GM18873 (cell line): ENCODE data around the gene GRM5.
"Not testable (repeated sequence)": the region's sequence is repeated elsewhere in the genome, so short reads cannot be mapped to it uniquely, and the experiment has no call there.

ENCODE experiments used
- ATAC-seq: cut with Tn5 transposase; IDR thresholded peaks from one replicate; pipeline ENCODE4 v1.9.1; 2021; ENCODE audit warnings: mild to moderate bottlenecking, moderate library complexity, moderate number of reproducible peaks; ENCODE audit not compliant: unreplicated experiment, low FRiP score

GRM5 gene

DNA sequence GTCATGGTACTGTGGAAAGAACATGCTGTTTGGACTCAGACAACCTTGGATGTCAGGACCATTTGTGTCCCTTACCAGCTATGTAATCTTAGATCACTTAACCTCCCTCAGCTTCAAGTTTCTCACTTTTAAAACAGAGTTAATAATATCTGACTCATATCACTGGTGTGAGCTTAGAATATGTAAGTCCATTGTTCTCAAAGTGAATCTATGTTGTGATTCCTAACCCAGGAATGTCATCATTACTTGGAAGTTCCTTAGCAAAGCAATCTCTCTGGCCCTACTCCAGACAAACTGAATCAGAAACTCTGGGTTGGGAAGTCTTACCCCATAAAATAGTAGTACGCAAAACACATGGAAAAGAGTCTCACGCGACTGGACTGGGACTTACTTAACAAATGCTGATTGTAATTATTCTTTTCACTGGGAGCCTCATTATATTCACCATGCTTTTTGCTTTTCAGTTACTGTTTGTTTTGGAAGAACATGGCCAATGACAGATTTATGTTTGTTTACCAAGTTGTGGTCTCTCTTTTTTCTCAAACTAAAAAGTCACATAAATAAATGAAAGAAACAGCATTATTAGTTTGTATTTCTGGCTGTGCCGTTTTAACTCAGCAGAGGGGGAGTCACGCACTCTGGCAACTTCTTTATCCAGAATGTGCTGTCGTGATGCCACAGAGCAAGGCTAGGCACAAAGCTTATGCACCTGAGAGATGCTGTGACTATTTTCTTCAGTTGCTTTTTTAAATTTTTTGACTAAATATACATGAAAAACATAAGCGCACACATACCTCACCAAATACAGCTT is 510.6 kb downstream of the GRM5 start:
- no peak for ATAC-seq

DNA sequence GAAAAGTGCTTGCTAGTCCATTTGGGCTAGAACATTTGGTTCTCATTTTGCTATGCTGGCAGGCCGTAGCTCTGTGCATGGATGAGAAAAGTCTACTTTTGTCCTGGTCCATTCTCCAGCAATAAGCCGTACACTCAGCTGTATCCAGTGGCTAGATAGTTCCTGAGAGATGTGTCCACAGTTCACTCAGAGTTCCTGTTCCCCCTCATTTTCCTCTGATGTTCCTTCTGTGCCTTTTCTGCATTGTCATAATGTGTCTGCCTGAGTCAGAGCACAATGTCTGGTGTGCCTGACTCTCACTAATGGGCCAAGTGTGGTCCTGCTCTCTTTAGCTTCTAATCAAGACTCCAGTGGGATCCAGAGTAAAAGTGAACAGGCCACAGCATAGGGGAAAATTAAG is 512.6 kb downstream of the GRM5 start:
- ATAC-seq, result no peak

DNA sequence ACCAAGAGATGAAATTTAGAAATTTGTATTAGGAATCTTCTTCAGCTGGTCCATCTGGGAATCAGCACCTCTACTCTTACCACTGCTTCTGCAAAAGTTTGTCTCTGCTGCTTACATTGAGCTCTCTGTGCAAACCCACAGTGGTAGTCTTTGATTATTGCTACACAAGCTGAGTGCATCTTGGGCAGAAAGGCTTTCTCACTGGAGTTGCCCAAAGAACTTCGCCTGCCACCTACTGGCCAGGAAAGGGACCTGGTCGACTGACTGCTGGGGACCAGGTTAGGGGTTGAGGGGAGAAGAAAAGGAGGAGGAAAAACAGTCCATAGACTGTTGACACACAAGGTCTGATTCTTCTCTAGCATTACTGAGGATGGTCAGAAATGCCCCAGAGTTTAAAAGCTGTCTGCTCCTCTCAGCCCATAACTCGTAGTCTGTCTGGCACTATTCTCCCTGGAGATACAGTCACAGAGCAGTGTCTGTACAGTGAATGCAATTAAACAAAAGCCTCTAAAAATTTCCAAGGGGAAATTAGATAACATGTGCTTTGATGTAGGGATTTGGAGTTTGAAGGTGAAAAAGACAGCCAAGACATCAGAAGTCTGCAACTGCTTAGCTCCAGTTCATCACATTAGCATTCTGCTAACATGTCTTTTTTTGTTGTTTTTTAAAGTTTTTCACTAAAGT is 513.3 kb downstream of the GRM5 start:
- ATAC-seq, result peak; percentile 73

DNA sequence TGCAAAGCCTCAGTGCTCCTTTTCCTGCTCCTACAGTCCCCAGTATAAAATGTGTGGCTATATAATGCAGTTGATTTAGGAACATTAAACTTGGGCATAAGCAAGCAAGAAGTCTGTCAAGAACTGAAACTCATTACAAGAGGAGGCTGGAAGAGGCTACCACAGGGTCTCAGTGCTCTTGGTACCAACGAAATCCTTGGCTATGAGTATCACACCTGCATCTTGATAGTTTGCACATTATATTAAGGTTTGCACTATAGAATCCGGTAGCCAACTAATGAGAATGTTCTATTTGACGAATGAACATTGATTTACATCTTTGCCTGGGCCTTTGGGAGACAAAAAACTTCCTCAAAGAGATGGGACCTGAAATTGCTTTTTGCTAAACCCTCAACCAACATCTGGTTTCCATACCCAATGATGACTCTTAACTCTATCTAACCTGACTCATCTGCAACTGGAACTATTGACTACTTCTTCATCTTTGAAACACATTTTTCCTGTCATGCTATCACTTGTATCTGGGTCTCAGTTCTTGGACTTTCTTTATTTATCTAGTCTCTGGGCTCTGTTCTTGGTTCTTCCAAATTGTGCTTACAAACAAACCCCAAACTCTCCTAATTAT is 521.0 kb downstream of the GRM5 start:
- ATAC-seq, result no peak

DNA sequence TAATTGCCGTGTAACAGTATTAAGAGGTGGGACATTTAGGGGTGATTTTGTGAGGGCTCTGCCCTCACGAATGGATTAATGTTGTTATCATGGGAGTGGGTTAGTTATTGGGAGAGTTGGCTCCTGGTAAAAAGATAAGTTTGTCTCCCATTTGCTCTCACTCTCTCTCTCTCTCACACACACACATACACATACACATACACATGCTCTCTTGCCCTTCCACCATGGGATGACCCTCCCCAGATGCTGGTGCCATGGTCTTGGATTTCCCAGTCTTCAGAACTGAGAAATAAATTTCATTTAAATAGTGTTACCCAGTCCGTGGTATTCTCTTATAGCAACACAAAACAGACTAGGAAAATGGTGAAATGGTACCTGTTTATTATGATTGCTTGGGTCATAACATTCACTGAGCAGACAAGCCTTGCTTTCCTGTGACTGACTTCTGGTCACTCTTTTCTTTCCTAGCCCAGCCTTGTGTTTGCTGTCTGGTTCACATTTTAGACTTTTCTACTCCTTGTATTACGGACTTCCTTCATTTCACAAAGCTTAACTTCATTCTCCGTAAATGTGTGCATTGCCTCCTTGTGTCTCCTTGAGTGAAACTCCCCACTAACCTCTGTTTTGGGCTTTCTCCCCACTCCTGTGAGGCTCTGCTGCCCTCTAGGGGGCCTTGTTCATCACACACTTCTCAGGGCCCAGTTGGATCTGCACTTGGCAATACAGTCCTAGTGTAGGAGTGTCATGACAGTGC is 521.7 kb downstream of the GRM5 start:
- peak; percentile 99 for ATAC-seq

DNA sequence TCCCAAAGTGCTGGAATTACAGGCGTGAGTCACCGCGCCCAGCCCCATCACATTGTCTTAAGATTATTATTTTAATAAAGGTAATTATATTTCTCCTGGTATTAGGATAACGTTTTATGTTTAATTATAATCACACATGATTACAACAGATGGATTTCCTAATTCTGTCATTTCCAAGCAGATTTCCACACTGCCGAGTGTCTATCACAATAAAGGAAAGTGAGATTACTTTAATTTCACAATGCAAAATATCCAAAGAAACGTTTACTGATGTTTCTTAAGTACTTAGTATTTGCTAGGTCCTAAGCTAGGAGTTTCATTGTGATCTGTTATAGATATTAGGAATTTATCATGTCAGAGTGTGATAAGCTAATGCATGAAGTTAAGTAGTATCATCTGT is 524.8 kb downstream of the GRM5 start:
- ATAC-seq, result no peak

DNA sequence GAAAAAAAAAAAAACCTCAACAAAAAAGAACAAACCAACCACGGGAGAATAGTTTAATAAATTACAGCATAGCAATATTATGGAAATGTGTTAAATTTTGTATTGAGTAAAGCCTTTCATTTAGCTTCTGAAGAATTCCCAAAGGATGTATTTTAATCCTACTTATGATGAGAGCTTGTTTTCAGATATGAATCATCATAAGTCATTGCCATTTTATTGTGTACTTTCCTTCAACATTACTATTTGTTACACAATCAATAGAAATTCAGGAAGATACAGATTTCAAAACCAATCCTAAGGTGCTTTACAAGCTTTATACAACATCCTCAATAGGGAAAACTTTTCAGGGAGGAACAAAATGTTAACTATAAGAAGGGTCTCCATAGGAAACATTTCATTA is 527.7 kb downstream of the GRM5 start:
- no peak for ATAC-seq

DNA sequence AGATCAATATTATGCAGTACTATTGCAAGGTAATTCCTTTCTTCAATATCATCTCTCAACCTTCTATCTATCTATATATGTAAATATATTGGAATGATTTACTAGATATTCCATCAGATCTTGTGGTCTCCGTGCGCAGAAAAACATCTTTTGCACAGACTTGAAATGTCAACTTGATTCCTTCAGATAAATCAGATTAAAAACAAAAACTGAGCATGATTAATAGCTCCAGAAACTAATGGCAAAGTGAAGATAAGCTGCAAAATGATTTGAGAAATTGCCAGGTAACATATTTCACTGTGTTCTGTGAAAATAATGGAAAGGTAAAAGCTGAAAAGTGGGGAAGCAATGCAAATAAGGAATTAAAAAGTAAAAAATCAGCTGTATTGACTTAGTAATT is 528.2 kb downstream of the GRM5 start:
- no peak for ATAC-seq

DNA sequence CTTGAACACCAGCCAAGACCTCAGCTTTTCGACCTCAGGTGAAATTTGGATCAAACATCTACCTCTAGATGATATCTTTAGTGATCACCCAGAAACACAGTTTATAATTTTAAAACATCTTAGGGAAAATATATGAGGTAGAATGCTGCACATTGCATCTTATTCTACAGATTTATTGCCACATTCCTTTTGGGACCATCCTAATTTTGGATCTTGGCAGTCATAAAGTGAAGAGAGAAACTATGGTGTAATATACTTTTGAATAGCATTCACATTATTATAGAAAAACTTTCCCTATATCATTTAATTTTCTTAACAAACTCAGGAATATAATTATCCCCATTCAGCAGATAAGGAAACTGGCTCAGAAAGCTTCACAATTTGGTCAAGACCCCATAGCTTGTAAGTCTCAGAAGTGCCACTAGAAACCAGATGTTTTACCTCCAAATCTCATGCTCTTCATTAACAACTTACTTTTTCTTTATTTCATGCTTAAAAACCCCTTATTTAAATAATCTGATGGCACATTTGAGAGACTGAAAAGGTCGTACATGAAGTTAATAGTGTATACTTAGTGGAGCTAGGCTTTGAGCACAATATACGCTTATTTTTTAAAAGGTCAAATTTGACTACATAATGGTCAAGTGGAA is 529.0 kb downstream of the GRM5 start:
- ATAC-seq, result no peak

DNA sequence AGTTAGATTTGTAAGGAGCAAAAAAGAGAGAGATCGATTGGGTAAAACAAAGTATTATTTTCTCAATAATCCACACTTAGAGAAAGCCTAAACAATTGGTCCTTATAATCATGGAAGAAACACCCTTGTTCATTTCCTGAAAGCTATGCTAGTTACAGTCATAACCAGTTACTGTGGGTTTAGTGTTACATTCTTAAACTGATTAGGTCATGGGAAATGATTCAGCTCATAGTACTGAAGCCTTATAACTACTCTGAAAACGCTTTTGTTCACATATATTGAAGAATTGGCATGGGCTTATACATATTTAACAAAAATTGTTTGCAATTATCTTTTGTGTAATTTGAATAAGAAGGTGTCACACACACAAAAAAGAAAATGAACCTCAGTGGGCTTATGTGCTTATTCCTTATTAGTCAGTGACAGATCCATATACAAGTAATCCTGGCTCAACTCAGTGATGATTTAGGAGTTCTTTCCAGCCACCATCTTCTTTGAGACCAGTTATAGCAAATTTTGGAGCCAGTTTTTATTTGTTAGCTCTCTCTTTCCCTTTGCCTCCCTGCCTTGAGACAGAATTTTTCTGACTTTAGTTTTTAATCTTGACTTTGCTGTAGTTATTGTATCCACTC is 529.8 kb downstream of the GRM5 start:
- ATAC-seq, result peak; percentile 71

DNA sequence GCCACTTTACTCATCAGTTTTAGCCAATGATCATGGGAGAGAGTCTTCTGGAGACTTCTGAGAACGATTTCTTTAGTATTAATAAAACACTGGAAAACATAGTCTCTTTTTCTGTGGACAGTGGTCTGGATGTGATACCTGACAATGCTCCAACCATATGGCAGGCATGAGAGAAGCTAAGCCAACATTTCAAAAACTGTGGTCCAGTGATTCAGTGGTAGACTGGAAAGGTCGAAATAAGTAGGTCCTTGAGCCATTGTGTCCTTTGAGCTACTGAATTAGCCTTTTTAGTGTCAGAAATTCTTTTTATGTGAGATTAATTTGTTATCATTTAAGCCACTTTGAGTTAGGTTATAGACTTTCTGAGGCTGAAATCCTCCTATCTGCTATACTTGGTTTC is 530.5 kb downstream of the GRM5 start:
- no peak for ATAC-seq

DNA sequence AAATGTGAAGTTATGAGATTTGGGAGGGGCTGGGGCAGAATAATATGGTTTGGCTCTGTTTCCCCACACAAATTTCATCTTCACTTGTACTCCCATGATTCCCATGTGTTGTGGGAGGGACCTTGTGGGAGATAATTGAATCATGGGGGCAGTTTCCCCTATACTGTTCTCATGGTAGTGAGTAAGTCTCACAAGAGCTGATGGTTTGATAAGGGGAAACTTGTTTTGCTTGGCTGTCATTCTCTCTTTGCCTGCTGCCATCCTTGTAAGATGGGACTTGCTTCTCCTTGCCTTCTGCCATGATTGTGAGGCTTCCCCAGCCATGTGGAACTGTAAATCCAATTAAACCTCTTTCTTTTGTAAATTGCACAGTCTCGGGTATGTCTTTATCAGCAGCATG is 531.1 kb downstream of the GRM5 start:
- ATAC-seq, result not testable (repeated sequence)

DNA sequence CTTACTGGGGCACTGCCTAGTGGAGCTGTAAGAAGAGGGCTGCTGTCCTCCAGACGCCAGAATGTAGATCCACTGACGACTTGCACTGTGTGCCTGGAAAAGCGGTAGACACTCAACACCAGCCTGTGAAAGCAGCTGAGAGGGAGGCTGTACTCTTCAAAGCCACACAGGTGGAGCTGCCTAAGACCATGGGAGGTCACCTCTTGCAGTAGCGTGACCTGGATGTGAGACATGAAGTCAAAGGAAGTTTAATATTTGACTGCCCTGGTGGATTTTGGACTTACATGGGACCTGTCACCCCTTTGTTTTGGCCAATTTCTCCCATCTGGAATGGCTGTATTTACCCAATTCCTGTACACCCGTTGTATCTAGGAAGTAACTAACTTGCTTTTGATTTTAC is 531.6 kb downstream of the GRM5 start:
- ATAC-seq, result no peak

DNA sequence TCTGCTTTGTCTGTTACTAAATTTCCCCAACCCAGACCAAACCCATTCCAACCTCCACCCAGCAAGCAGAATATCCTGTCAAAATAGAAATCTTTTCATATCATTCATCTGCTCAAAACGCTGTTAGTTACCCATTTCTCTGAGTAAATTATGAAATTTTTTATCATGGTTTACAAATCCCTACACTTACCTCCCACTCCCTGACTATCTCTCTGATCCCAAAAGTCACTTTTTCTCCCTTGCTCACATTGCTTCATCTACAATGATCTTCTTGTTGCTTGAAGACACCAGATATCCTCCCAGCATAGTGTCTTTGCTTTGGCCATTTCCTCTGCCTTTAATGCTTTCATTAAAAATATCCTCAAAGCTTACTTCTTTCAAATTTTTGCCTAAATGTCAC is 532.8 kb downstream of the GRM5 start:
- ATAC-seq, result no peak

DNA sequence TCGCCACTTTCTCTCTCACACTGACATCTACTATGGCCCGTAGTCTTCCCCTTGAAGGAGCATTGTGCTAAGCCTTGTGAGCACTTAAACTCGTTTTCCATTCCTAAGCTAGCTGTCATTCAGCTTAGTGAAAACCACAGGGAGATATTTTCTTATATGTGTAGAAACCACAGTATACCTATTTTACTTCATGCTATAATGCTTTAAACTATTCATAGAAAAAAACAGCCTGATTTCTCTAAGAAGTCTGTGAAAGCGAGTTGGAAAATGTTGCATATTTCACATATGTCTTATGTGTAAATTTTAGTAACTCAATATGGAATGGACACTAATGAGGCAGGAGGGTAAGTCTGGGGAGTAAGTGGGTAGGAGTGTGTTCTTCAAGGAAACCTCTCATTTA is 534.0 kb downstream of the GRM5 start:
- ATAC-seq, result no peak

DNA sequence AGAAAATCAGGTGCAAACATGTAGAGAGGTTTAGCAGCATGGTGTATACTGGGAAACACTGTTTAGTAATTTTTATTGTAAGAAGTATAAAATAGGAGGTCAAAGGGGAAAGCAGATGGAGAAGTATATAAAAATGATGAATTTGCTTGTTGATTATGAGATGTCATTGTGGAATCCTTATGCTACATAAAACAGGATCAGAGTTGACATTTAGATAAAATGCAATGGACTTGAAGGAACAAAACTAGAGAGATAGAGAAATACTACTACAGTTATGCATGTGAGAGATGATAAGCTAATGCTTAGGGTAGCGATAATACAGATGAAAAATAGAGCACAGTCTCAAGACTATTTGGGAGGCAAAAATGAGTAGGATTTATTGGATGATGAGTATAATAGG is 536.4 kb downstream of the GRM5 start:
- no peak for ATAC-seq

DNA sequence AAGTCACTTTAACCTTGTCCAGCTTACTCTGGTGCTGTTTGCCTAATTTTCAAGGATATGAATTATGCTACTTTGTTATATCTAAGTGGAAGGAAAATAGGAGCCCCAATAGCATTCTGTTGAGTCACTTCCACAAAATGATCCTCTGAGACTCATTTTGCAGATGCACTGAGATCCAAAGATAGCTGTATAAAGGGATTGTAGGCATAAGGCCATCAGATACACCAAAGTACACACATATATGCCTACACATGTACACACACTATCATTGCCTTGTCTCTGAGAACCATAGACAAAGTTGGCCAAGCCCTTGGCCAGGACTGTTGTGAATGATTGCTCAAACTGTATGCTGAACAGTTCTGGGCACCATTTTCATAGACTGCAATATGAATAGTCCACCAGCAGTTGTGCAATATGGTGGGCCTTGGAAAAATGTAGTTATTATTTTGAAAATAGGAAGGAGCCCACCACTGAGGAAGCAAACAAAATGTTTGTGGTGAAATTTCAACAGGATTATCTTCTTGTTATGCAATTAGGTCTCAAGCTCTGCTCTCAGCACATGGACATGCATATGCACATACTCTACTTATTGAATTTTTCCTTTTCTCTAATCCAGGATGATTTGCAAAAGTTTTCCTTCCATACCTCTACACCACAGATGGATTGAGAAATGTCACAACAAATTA is 542.3 kb downstream of the GRM5 start:
- ATAC-seq, result no peak

DNA sequence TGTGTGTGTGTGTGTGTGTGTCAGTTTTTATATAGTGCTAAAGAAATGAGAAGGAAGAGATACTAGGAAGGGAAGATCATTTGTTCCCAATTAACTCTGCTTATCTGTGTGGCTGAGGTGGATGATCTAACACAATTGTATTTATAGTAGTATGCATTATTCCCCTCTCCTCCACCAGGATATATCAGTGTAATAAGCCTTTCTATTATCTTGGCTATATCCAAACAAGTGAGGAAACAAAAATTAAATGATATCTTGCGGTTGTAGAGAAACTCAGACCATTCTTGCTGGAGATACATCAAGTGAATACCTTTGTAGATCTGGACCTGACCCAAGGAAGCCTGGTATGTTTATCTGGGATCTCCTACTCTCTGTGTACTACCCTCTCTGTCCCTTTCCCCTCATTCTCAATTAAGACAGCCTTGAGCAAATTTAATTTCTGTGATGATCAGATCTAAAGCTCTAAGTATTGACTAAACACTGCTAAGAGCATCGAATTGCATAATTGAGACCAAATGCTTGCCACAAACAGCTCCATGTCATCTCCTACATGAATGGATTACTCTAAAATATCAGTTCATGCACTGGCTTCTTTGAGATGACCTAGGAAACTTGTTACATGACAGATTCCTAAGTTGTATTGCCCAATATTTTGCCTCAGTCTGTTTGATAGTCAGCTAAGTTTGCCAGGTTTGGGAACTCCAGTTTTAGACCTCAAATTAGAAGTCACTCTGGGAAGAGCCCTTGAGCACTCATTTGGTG is 543.0 kb downstream of the GRM5 start:
- ATAC-seq, result no peak

DNA sequence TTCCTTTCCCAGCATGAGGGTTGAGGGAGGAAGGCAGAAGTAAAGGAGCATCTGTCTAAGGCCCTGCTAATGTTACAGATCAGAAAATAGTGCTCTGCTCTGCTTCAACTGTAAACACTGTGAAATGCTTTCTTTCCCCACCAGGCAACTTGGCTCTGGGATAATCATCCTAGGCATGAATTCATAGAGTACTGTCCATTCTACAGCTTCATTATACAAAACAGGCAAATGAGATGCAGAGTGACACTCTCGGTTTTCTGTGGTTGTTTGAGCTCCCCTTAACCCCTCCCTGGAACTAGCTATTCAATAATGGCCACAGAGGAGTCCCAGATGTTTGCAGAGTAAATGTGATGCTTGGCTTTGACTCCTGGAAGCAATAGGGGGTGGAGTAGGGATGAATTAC is 544.0 kb downstream of the GRM5 start:
- no peak for ATAC-seq
